Gastrocnemius medialis (tissue), 4 donors: ENCODE data around the gene ITGA11.

Experiments
- POLR2A ChIP-seq, 2 donors: fragments of 450-650 bp; IDR thresholded peaks; one replicate each; pipeline ENCODE4 v1.6.1; 2017; ENCODE audit warnings: antibody characterized with exemption in 2 of 2, mild to moderate bottlenecking in 2 of 2, moderate library complexity in 2 of 2
- TF ChIP-seq, protein P1 (sequence below), 5 experiments: fragments of 450-650 bp in 3 of 5; fragments of 200-600 bp in 2 of 5; sonication (generic) in 2 of 5; IDR thresholded peaks in 4 of 5; conservative IDR thresholded peaks in 1 of 5; 1 replicate in 4 of 5; 2 replicates in 1 of 5; pipeline ENCODE4 v1.5.1; 2016 to 2019; ENCODE audit warnings: antibody characterized with exemption in 5 of 5, mild to moderate bottlenecking in 3 of 5, moderate library complexity in 3 of 5

DNA sequence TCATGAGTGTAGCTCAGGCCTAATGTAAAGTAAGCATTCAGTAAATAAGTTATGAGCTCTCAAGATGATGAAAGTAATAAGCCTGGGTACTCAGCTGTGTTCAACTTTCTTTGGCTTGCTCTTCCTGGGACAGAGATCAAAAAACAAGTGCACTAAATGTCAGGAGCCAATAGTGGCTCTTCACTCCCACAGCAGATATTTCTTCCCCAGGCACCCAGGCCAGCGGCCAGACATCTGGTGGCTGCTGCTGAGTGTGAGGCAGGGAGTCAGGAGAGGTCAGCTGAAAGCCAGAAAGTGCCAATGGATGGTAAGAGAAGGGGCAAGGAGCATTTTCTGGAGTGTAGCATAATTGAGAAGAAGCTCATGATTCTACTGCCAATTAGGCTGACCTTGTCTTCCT, 18.2 kb upstream of the ITGA11 start:
- TF ChIP-seq, protein P1, sequence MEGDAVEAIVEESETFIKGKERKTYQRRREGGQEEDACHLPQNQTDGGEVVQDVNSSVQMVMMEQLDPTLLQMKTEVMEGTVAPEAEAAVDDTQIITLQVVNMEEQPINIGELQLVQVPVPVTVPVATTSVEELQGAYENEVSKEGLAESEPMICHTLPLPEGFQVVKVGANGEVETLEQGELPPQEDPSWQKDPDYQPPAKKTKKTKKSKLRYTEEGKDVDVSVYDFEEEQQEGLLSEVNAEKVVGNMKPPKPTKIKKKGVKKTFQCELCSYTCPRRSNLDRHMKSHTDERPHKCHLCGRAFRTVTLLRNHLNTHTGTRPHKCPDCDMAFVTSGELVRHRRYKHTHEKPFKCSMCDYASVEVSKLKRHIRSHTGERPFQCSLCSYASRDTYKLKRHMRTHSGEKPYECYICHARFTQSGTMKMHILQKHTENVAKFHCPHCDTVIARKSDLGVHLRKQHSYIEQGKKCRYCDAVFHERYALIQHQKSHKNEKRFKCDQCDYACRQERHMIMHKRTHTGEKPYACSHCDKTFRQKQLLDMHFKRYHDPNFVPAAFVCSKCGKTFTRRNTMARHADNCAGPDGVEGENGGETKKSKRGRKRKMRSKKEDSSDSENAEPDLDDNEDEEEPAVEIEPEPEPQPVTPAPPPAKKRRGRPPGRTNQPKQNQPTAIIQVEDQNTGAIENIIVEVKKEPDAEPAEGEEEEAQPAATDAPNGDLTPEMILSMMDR (IDR thresholded peaks at IDR 0.05 in 4 of 5, conservative IDR thresholded peaks at IDR 0.05 in 1 of 5), result no peak
- TF ChIP-seq POLR2A (IDR thresholded peaks at IDR 0.05), result no peak
